ENCODE results near the gene UBE2Q2.

The UBE2Q2 gene

DNA sequence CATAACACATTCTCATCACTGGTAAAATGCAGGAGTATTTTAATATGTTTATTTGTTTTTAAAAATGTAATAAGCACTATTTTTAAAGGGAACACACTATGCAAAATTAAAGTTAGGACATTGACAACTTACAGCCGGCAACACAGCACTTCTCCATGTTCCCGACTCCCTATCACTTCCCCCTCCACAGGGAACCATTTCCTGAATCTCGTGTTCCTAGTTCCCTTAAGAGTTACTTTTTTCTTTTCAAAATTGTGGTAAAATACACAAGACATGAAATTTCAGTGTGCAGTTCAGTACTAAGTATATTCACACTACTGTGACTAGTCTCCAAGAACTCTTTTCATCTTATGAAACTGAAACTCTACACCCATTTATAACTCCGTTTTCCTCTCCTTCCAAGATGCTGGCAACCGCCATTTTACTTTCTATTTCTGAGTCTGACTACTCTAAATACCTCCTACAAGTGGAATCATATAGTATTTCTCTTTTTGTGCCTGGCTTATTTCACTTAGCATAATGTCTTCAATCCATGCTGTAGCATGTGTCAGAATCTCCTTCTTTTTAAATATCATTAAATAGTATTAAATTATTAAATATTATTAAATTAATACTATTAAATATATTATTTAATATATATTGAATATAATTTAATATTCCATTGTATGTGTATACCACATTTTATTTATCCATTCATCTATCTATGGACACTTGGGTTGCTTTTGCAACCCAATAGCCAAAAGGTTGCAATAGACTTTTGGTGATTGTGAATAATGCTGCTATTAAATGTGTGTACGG lies 25.9 kb upstream of the UBE2Q2 start:
- Histone ChIP-seq H3K27me3 (ENCODE audit: insufficient read depth, poor library complexity, severe bottlenecking) (no peaks in the 10 kb centered on the region), H3K36me3 (ENCODE audit: low read depth) (no peaks in the 10 kb centered on the region), H3K4me3 (ENCODE audit: severe bottlenecking) (no peak overlapping the region), H3K4me1 (ENCODE audit: insufficient read depth, poor library complexity, severe bottlenecking) (no peaks in the 10 kb centered on the region), H3K9me3 (ENCODE audit: severe bottlenecking) (peaks cover 4% of the 10 kb centered on the region), H3K27ac (ENCODE audit: poor library complexity, severe bottlenecking) (no peak overlapping the region)
- TF ChIP-seq, protein P1, sequence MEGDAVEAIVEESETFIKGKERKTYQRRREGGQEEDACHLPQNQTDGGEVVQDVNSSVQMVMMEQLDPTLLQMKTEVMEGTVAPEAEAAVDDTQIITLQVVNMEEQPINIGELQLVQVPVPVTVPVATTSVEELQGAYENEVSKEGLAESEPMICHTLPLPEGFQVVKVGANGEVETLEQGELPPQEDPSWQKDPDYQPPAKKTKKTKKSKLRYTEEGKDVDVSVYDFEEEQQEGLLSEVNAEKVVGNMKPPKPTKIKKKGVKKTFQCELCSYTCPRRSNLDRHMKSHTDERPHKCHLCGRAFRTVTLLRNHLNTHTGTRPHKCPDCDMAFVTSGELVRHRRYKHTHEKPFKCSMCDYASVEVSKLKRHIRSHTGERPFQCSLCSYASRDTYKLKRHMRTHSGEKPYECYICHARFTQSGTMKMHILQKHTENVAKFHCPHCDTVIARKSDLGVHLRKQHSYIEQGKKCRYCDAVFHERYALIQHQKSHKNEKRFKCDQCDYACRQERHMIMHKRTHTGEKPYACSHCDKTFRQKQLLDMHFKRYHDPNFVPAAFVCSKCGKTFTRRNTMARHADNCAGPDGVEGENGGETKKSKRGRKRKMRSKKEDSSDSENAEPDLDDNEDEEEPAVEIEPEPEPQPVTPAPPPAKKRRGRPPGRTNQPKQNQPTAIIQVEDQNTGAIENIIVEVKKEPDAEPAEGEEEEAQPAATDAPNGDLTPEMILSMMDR (IDR thresholded peaks at IDR 0.05; ENCODE audit: poor library complexity, severe bottlenecking), result no peak
- ATAC-seq (ENCODE audit: low read depth) (no peak), DNase-seq (ENCODE audit: low spot score) (no peak)

DNA sequence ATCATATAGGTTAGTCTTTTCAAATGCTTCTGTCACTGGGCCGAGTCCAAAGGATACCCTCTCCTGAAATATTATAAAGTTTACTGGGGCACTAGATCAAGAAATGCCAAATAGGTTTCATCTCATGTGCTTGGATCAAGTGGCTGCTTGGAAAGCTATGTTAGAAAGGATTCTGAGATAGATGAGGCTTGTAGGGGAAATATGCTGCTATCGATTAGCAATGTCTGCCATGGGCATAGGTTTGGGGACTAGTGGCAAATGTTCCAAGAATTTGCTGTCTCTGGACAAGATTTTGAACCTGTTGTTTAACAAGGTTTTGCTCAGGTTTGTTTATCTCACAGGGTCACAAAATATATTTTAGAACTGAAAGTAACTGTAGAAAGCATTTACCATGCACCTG lies 23.0 kb upstream of the UBE2Q2 start:
- ATAC-seq (ENCODE audit: low read depth) (no peak), DNase-seq (ENCODE audit: low spot score) (no peak)
- H3K4me3 ChIP-seq (ENCODE audit: severe bottlenecking), result no peak overlapping the region
- peaks cover 4% of the 10 kb centered on the region for H3K9me3 ChIP-seq (ENCODE audit: severe bottlenecking)
- H3K36me3 ChIP-seq (ENCODE audit: low read depth), result no peaks in the 10 kb centered on the region
- TF ChIP-seq, protein P1 (IDR thresholded peaks at IDR 0.05; ENCODE audit: poor library complexity, severe bottlenecking), result no peak
- H3K27me3 ChIP-seq (ENCODE audit: insufficient read depth, poor library complexity, severe bottlenecking), result no peaks in the 10 kb centered on the region
- H3K4me1 ChIP-seq (ENCODE audit: insufficient read depth, poor library complexity, severe bottlenecking), result no peaks in the 10 kb centered on the region
- no peak overlapping the region for H3K27ac ChIP-seq (ENCODE audit: poor library complexity, severe bottlenecking)

DNA sequence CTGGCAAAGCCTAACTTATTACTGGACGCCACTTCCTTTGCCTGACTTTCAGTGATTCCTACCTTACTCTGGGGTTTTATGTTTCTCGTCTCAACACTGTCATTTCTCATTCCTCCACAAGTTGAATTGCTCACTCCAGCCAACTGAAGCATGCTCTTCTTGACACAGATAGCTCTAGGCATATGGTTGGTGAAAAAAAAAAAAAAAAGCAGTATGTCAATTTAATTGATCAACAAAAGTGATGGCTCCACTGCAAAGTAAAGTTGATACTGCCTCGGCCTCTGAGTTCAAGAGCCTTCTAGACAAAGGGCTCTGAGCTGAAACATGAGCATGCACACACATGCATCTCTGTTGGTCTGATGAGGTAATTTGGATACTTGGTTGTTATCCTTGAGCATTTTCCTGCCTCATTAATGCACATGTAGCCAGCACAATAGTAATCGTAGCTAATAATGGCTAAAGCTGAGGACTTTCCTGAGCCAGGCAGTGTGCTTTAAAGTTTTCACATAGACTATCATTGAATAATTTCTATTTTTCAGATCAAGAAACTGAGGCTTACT lies 21.4 kb upstream of the UBE2Q2 start:
- no peak for ATAC-seq (ENCODE audit: low read depth)
- TF ChIP-seq, protein P1 (IDR thresholded peaks at IDR 0.05; ENCODE audit: poor library complexity, severe bottlenecking), result no peak

DNA sequence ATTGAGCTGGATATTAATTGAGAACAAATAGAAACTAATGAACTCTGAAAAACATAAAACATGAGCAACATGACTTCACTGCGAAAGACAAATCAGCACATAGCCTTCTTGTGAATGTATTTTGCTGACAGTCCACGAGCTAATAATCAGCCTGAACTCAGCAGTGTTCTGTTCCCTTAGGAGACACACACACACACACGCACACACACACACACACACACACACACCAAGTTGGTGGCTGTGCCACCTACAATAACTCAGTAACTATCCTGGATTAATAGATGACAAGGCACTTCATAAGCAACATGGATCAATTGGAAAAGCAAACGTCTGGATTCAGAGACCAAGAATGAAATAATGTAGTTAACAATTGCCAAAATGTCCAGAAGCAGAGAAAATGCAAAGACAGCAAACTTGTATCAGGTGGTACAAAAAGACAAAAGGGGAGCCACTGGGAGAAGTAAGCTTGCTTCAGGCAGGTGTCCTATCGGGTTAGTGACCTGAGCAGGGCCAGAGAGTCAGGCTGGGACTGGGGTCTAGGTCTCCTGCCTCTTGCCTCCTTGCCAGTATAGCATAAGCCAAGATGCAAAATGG lies 20.5 kb upstream of the UBE2Q2 start:
- peaks cover 6% of the 10 kb centered on the region for H3K4me1 ChIP-seq (ENCODE audit: insufficient read depth, poor library complexity, severe bottlenecking)
- ATAC-seq (ENCODE audit: low read depth) (no peak), DNase-seq (ENCODE audit: low spot score) (no peak)
- no peaks in the 10 kb centered on the region for H3K27me3 ChIP-seq (ENCODE audit: insufficient read depth, poor library complexity, severe bottlenecking)
- H3K9me3 ChIP-seq (ENCODE audit: severe bottlenecking), result no peaks in the 10 kb centered on the region
- no peak overlapping the region for H3K27ac ChIP-seq (ENCODE audit: poor library complexity, severe bottlenecking)
- no peaks in the 10 kb centered on the region for H3K36me3 ChIP-seq (ENCODE audit: low read depth)
- TF ChIP-seq, protein P1 (IDR thresholded peaks at IDR 0.05; ENCODE audit: poor library complexity, severe bottlenecking), result no peak
- H3K4me3 ChIP-seq (ENCODE audit: severe bottlenecking), result no peak overlapping the region

More for the DNA sequence above, 21.4 kb upstream of the UBE2Q2 start:
- Histone ChIP-seq H3K4me3 (ENCODE audit: severe bottlenecking) (no peak overlapping the region), H3K36me3 (ENCODE audit: low read depth) (no peaks in the 10 kb centered on the region), H3K4me1 (ENCODE audit: insufficient read depth, poor library complexity, severe bottlenecking) (no peaks in the 10 kb centered on the region), H3K9me3 (ENCODE audit: severe bottlenecking) (no peaks in the 10 kb centered on the region), H3K27me3 (ENCODE audit: insufficient read depth, poor library complexity, severe bottlenecking) (no peaks in the 10 kb centered on the region), H3K27ac (ENCODE audit: poor library complexity, severe bottlenecking) (no peak overlapping the region)
- no peak for DNase-seq (ENCODE audit: low spot score)

Data from RWPE2 (cell line).